ENCODE data around the gene GNB1L.

GNB1L gene

DNA sequence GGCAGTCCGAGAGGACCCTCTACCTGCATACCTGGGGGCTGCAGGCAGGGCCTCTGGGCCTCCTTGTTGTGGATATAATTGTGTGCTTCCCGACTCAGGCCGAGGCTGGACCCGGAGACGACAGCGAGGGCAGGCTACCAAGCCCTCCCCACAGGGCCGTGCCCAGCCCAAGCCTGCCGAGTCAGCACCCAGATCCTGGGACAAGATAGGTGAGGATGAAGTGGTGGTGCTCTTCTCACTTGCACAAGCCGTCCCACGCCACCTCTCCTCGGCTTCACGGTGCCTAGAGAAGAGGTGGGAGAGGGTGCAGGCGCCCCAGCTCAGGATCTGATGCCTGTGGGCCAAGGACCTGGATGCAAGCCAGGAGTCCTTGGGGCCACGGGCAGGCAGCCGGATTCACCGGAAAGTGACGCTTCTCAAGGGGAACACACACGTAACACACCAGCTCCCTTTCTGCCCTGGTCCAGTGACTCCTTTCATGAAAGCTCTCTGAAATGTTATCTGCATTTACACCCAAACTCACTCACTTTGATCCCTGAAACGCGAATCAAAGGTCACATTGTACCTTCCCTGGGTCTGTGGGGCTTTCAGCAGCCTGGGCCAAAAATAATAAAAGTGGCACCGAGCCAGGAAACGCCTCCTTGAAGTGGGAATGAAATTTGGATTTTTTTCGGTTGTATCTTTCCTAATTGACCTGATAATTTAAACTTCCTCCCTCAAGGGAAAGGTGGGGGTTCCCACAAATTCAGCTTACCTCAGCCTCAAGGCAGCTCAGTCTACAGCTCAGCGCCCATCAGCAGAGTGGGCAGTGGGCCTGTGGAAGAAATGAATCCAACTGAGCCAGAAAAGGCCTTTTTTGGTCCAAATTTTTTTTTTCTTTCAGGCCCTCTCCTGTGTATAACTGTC, 1.1 kb upstream of the GNB1L start:
- H3K9me3 ChIP-seq (ENCODE audit: control insufficient read depth in 2 of 2, low read length in 2 of 2) = no peaks in the 10 kb centered on the region
- peaks cover 33% of the 10 kb centered on the region for H3K4me1 ChIP-seq (ENCODE audit: control insufficient read depth, insufficient read depth, low read length)
- H3K27ac ChIP-seq (ENCODE audit: low read length) = peak overlapping the region; percentile 90
- peaks cover 6 to 7% of the 10 kb centered on the region in 2 donors for H3K36me3 ChIP-seq (ENCODE audit: control insufficient read depth in 2 of 2, insufficient read depth in 2 of 2, low read length in 2 of 2)
- no peaks in the 10 kb centered on the region for H3K27me3 ChIP-seq (ENCODE audit: control insufficient read depth in 1 of 2, insufficient read depth in 2 of 2, low read length in 2 of 2)
- peak overlapping the region; percentile 82 to 85 for H3K9ac ChIP-seq (ENCODE audit: low read length in 2 of 2)
- peak overlapping the region; percentile 80 to 97 for H3K4me3 ChIP-seq (ENCODE audit: low read length in 2 of 2)

- Histone ChIP-seq H3K27ac (ENCODE audit: low read length) (peak overlapping the region; percentile 76), H3K27me3 (ENCODE audit: control insufficient read depth in 1 of 2, insufficient read depth in 2 of 2, low read length in 2 of 2) (no peaks in the 10 kb centered on the region), H3K4me1 (ENCODE audit: control insufficient read depth, insufficient read depth, low read length) (peaks cover 33% of the 10 kb centered on the region), H3K9me3 (ENCODE audit: control insufficient read depth in 2 of 2, low read length in 2 of 2) (no peaks in the 10 kb centered on the region), H3K36me3 (ENCODE audit: control insufficient read depth in 2 of 2, insufficient read depth in 2 of 2, low read length in 2 of 2) (peaks cover 12 to 14% of the 10 kb centered on the region in 2 donors), H3K9ac (ENCODE audit: low read length in 2 of 2) (peak overlapping the region; percentile 68 to 93), H3K4me3 (ENCODE audit: low read length in 2 of 2) (peak overlapping the region; percentile 79 to 97)
Observed at GRCh38 chr22:19853879-19854777, 546 bp downstream of the GNB1L start.

GRCh38 chr22:19853058-19853878, 1.4 kb downstream of the GNB1L start:
- Histone ChIP-seq H3K36me3 (ENCODE audit: control insufficient read depth in 2 of 2, insufficient read depth in 2 of 2, low read length in 2 of 2) (peaks cover 12 to 14% of the 10 kb centered on the region in 2 donors), H3K4me1 (ENCODE audit: control insufficient read depth, insufficient read depth, low read length) (peaks cover 33% of the 10 kb centered on the region), H3K27me3 (ENCODE audit: control insufficient read depth in 1 of 2, insufficient read depth in 2 of 2, low read length in 2 of 2) (no peaks in the 10 kb centered on the region), H3K9ac (ENCODE audit: low read length in 2 of 2) (peak overlapping the region; percentile 68 to 93), H3K27ac (ENCODE audit: low read length) (peak overlapping the region; percentile 76), H3K9me3 (ENCODE audit: control insufficient read depth in 2 of 2, low read length in 2 of 2) (no peaks in the 10 kb centered on the region), H3K4me3 (ENCODE audit: low read length in 2 of 2) (peak overlapping the region; percentile 79 to 97)

GRCh38 chr22:19852177-19852781, 2.4 kb downstream of the GNB1L start:
- peaks cover 33% of the 10 kb centered on the region for H3K4me1 ChIP-seq (ENCODE audit: control insufficient read depth, insufficient read depth, low read length)
- H3K27ac ChIP-seq (ENCODE audit: low read length) = no peak overlapping the region
- H3K27me3 ChIP-seq (ENCODE audit: control insufficient read depth in 1 of 2, insufficient read depth in 2 of 2, low read length in 2 of 2) = no peaks in the 10 kb centered on the region
- H3K4me3 ChIP-seq (ENCODE audit: low read length in 2 of 2) = no peak overlapping the region
- H3K36me3 ChIP-seq (ENCODE audit: control insufficient read depth in 2 of 2, insufficient read depth in 2 of 2, low read length in 2 of 2) = peaks cover 12 to 14% of the 10 kb centered on the region in 2 donors
- no peaks in the 10 kb centered on the region for H3K9me3 ChIP-seq (ENCODE audit: control insufficient read depth in 2 of 2, low read length in 2 of 2)
- peak overlapping the region in 1 of 2 donors; percentile 68 for H3K9ac ChIP-seq (ENCODE audit: low read length in 2 of 2)

- Histone ChIP-seq H3K9ac (ENCODE audit: low read length in 2 of 2) (no peak overlapping the region), H3K27me3 (ENCODE audit: control insufficient read depth in 1 of 2, insufficient read depth in 2 of 2, low read length in 2 of 2) (no peaks in the 10 kb centered on the region), H3K36me3 (ENCODE audit: control insufficient read depth in 2 of 2, insufficient read depth in 2 of 2, low read length in 2 of 2) (peaks cover 12 to 17% of the 10 kb centered on the region in 2 donors), H3K9me3 (ENCODE audit: control insufficient read depth in 2 of 2, low read length in 2 of 2) (no peaks in the 10 kb centered on the region), H3K27ac (ENCODE audit: low read length) (no peak overlapping the region), H3K4me3 (ENCODE audit: low read length in 2 of 2) (no peak overlapping the region), H3K4me1 (ENCODE audit: control insufficient read depth, insufficient read depth, low read length) (peaks cover 33% of the 10 kb centered on the region)
Observed at GRCh38 chr22:19851291-19852176, 3.1 kb downstream of the GNB1L start.

DNA sequence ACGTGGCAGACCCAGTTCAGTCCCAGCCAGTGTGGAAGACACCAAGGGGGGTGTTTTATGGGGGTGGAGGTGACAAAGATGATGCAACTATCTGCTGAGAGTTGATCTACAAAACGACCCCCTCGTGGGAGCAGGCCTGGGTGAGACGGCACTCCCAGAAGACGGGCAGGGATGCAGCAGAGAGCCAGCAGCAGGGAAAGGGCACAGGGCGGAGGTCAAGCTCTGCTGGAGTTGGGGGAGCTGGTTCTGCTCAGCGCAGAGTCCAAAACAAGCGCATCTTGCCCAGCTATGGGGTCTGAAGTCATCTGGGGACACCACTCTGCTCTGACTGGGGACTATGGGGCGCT, 3.9 kb downstream of the GNB1L start:
- Histone ChIP-seq H3K9ac (ENCODE audit: low read length in 2 of 2) (no peak overlapping the region), H3K4me1 (ENCODE audit: control insufficient read depth, insufficient read depth, low read length) (peaks cover 26% of the 10 kb centered on the region), H3K4me3 (ENCODE audit: low read length in 2 of 2) (no peak overlapping the region), H3K27me3 (ENCODE audit: control insufficient read depth in 1 of 2, insufficient read depth in 2 of 2, low read length in 2 of 2) (no peaks in the 10 kb centered on the region), H3K9me3 (ENCODE audit: control insufficient read depth in 2 of 2, low read length in 2 of 2) (no peaks in the 10 kb centered on the region), H3K36me3 (ENCODE audit: control insufficient read depth in 2 of 2, insufficient read depth in 2 of 2, low read length in 2 of 2) (peaks cover 12 to 17% of the 10 kb centered on the region in 2 donors), H3K27ac (ENCODE audit: low read length) (no peak overlapping the region)

DNA sequence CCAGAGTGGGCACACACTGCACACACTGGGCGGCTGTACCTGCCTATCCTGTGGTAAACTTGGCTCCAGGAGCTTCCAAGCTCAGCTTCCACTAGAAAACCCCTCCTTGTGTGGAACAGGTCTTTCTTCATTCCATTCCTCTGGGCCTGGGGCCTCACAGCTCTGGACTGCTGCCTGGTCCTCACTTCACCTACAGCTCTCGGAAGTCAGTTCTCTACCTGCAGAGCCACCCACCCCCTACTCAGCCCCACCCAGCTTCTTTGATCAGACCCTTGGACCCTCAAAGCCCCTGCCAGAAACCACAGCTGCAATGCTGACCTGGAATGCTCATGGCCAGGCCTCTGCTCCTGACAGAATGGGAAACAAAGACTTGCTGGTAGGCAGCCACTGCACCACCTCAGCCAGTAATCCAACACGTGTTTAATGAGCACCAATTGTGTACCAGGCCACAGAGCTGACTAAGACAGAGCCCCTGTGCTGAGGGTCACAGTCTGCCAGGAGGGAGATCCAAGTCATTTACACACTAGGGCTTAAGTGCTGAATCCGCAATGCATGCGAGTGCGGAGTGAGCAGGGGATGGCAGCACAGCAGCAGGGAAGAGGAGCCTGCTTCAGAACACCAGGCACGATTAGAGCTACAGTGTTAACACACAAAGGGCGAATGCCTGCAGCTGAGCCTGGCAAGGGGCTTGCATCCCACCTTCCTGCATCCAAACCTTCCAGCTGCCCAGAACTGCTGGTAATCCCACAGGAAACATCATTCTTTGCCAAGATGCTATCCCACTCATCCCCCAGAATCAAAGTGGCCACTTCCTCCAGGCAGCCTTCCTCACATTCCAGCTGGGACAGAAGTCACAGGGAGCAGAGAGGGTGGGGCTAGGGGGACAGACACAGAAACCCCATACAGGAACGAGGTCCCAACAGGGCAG, 4.6 kb downstream of the GNB1L start:
- no peaks in the 10 kb centered on the region for H3K9me3 ChIP-seq (ENCODE audit: control insufficient read depth in 2 of 2, low read length in 2 of 2)
- H3K4me3 ChIP-seq (ENCODE audit: low read length in 2 of 2) = no peak overlapping the region
- no peak overlapping the region for H3K9ac ChIP-seq (ENCODE audit: low read length in 2 of 2)
- H3K36me3 ChIP-seq (ENCODE audit: control insufficient read depth in 2 of 2, insufficient read depth in 2 of 2, low read length in 2 of 2) = peaks cover 12 to 17% of the 10 kb centered on the region in 2 donors
- no peak overlapping the region for H3K27ac ChIP-seq (ENCODE audit: low read length)
- peaks cover 23% of the 10 kb centered on the region for H3K4me1 ChIP-seq (ENCODE audit: control insufficient read depth, insufficient read depth, low read length)
- no peaks in the 10 kb centered on the region for H3K27me3 ChIP-seq (ENCODE audit: control insufficient read depth in 1 of 2, insufficient read depth in 2 of 2, low read length in 2 of 2)

DNA sequence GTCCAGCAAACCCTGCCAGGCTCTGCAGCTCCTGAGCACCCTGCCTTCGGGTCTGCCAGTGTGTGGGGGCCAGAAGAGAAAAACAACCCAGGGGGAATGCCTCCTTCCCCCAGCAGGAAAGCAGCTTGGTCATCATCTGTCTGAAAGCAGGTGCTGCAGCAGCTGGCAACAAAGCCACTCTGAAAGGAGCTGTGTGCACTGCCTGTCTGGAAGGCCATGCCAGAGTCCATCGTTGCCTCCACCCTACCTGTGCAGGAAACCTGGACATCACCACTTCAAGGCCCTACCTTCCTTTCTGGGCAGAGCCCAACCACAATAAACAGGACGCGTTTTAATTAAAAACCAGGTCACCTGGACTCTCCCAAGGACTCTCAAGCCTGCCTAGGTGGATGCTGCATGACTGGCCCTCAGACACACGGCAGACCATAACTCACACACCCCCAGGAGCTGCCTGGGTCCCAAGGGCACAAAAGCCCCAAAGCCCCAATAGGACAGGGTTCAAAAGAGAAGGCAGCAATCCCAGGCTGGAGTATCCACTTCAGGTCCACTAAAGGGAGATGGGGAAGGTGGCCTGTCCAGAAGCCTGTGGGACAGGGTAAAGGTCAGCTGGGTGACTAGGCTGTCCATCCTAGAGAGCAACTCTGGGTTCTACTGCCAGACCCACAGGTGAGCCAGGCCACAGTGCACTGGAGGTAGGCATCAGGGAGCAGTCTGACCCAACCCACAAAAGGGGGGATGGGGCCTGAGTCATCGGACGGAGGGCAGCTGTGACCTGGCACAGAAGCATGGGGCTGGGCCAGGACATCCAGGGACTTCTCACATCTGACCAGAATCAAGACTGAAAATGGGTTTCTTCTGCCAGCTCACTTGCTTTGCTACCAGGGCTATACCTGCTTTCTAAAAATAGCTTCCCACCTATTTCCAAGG, 6.1 kb downstream of the GNB1L start:
- H3K27ac ChIP-seq (ENCODE audit: low read length) = no peak overlapping the region
- H3K36me3 ChIP-seq (ENCODE audit: control insufficient read depth in 2 of 2, insufficient read depth in 2 of 2, low read length in 2 of 2) = peaks cover 12 to 17% of the 10 kb centered on the region in 2 donors
- peaks cover 22% of the 10 kb centered on the region for H3K4me1 ChIP-seq (ENCODE audit: control insufficient read depth, insufficient read depth, low read length)
- no peaks in the 10 kb centered on the region for H3K27me3 ChIP-seq (ENCODE audit: control insufficient read depth in 1 of 2, insufficient read depth in 2 of 2, low read length in 2 of 2)
- H3K9ac ChIP-seq (ENCODE audit: low read length in 2 of 2) = no peak overlapping the region
- H3K4me3 ChIP-seq (ENCODE audit: low read length in 2 of 2) = no peak overlapping the region
- H3K9me3 ChIP-seq (ENCODE audit: control insufficient read depth in 2 of 2, low read length in 2 of 2) = no peaks in the 10 kb centered on the region

Measured in stomach smooth muscle (tissue), 2 donors.